Measurements from ENCODE around the gene VWC2.

VWC2 gene

DNA sequence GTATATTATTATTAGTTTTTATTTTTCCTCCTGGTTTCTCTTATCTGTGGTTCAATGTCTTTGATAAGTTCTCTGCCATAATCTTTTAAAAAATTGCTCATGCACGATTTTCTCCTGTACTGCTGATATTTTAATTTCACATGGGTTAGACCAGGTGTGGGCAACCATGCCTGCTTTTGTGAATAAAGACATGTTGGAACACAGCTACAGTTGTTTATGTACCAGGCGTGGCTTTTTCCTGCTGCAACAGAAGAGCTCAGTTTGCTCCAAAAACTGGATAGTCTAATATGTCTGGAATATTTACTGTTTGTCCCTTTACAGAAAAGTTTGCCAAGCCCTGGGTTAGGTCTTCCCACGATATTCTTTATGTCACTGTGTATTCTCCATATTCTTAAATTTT lies 105.2 kb downstream of the VWC2 start:
- H3K4me1 ChIP-seq (ENCODE audit: insufficient read depth, low read length, poor library complexity, severe bottlenecking): no peaks in the 10 kb centered on the region
- no peak overlapping the region for H3K4me2 ChIP-seq (ENCODE audit: low read depth, low read length, poor library complexity, severe bottlenecking)
- no peak overlapping the region for H2AFZ ChIP-seq (ENCODE audit: low read length)

DNA sequence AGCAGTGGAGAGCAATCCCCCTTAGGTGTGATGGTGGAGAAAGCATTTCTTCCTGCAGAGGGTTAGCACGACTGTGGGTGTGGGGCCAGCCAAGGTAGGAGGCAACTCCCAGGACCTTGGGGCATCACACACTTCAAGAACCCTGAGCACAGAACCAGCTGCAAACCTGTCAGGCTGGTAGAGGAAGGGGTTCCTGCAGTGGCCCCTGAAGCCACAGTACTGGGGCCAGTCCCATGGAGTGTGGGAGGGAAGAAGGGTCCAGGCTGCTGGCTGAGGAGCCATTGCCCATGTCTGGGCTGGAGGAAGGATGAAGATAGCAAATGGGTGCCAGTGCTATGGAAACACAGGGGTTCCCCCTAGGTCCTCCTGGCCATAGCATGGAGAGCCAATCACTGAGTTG lies 110.5 kb downstream of the VWC2 start:
- H3K4me1 ChIP-seq (ENCODE audit: insufficient read depth, low read length, poor library complexity, severe bottlenecking): no peaks in the 10 kb centered on the region
- no peak overlapping the region for H2AFZ ChIP-seq (ENCODE audit: low read length)
- no peak for TF ChIP-seq EZH2phosphoT487 (IDR thresholded peaks at IDR 0.05; ENCODE audit: borderline replicate concordance)
- TF ChIP-seq, protein P1, sequence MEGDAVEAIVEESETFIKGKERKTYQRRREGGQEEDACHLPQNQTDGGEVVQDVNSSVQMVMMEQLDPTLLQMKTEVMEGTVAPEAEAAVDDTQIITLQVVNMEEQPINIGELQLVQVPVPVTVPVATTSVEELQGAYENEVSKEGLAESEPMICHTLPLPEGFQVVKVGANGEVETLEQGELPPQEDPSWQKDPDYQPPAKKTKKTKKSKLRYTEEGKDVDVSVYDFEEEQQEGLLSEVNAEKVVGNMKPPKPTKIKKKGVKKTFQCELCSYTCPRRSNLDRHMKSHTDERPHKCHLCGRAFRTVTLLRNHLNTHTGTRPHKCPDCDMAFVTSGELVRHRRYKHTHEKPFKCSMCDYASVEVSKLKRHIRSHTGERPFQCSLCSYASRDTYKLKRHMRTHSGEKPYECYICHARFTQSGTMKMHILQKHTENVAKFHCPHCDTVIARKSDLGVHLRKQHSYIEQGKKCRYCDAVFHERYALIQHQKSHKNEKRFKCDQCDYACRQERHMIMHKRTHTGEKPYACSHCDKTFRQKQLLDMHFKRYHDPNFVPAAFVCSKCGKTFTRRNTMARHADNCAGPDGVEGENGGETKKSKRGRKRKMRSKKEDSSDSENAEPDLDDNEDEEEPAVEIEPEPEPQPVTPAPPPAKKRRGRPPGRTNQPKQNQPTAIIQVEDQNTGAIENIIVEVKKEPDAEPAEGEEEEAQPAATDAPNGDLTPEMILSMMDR (conservative IDR thresholded peaks at IDR 0.05; ENCODE audit: low read length): no peak
- no peaks in the 10 kb centered on the region for H3F3A ChIP-seq (ENCODE audit: low read depth)
- H3K9me2 ChIP-seq (replicated peaks; ENCODE audit: low read depth, low read length): no peaks in the 10 kb centered on the region
- H3K9ac ChIP-seq (ENCODE audit: low read depth, low read length, poor library complexity, severe bottlenecking): no peak overlapping the region
- H3K79me2 ChIP-seq (ENCODE audit: insufficient read depth, low read length): no peaks in the 10 kb centered on the region
- H4K20me1 ChIP-seq (ENCODE audit: insufficient read depth, low read length, poor library complexity, severe bottlenecking): no peaks in the 10 kb centered on the region
- no peak overlapping the region for H3K4me3 ChIP-seq (ENCODE audit: low read length, poor library complexity, severe bottlenecking)
- H3K27me3 ChIP-seq (ENCODE audit: insufficient read depth, low read length, poor library complexity, severe bottlenecking): no peaks in the 10 kb centered on the region
- no peaks in the 10 kb centered on the region for H3K36me3 ChIP-seq (ENCODE audit: insufficient read depth, low read length)
- no peak overlapping the region for H3K4me2 ChIP-seq (ENCODE audit: low read depth, low read length, poor library complexity, severe bottlenecking)
- H3K9me3 ChIP-seq (ENCODE audit: insufficient read depth, low read depth, low read length): no peaks in the 10 kb centered on the region

More for the DNA sequence above, 105.2 kb downstream of the VWC2 start:
- Histone ChIP-seq H3K4me3 (ENCODE audit: low read length, poor library complexity, severe bottlenecking) (no peak overlapping the region), H3K79me2 (ENCODE audit: insufficient read depth, low read length) (no peaks in the 10 kb centered on the region), H3F3A (ENCODE audit: low read depth) (no peaks in the 10 kb centered on the region), H3K36me3 (ENCODE audit: insufficient read depth, low read length) (no peaks in the 10 kb centered on the region), H3K27me3 (ENCODE audit: insufficient read depth, low read length, poor library complexity, severe bottlenecking) (no peaks in the 10 kb centered on the region), H3K9me3 (ENCODE audit: insufficient read depth, low read depth, low read length) (no peaks in the 10 kb centered on the region), H3K9me2 (replicated peaks; ENCODE audit: low read depth, low read length) (no peaks in the 10 kb centered on the region), H3K9ac (ENCODE audit: low read depth, low read length, poor library complexity, severe bottlenecking) (no peak overlapping the region), H4K20me1 (ENCODE audit: insufficient read depth, low read length, poor library complexity, severe bottlenecking) (no peaks in the 10 kb centered on the region)
- TF ChIP-seq, protein P1 (conservative IDR thresholded peaks at IDR 0.05; ENCODE audit: low read length): no peak
- no peak for TF ChIP-seq EZH2phosphoT487 (IDR thresholded peaks at IDR 0.05; ENCODE audit: borderline replicate concordance)

DNA sequence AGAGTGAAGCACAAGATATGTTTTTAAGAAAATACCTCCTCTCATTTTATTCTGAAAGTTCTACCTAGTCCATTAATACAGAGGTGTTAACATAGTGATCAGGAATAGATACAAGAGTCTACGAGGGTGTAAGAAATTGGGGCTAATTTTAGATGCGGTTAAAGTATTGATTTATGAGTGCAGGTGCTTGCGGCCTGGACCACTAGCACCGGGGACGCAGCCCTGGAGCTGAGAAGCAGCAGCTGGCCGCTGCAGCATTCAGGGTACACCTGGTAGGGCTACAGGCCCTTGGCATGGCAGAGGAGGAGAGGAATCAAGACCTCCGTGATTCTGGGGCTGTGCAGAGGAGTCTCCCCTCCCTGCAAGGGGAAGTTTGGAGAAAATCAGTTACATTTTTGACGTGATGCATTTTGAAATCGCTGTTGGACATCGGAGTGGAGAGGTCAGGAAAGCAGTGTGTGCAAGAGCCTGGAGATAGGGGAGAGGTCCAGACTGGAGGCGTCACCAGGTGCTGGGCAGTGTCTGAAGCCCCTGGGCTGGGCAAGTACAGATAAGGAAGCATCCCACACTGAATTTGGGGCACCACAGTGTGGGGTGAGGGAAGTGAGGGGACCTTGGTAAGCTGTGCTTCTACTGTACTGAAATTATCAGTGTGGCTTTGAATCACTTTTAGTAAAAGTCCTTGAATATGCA lies 112.3 kb downstream of the VWC2 start:
- no peak for TF ChIP-seq EZH2phosphoT487 (IDR thresholded peaks at IDR 0.05; ENCODE audit: borderline replicate concordance)
- TF ChIP-seq, protein P1 (conservative IDR thresholded peaks at IDR 0.05; ENCODE audit: low read length): no peak
- Histone ChIP-seq H3K79me2 (ENCODE audit: insufficient read depth, low read length) (no peaks in the 10 kb centered on the region), H3K4me2 (ENCODE audit: low read depth, low read length, poor library complexity, severe bottlenecking) (no peak overlapping the region), H3K9me3 (ENCODE audit: insufficient read depth, low read depth, low read length) (no peaks in the 10 kb centered on the region), H4K20me1 (ENCODE audit: insufficient read depth, low read length, poor library complexity, severe bottlenecking) (no peaks in the 10 kb centered on the region), H3K36me3 (ENCODE audit: insufficient read depth, low read length) (no peaks in the 10 kb centered on the region), H3K27me3 (ENCODE audit: insufficient read depth, low read length, poor library complexity, severe bottlenecking) (no peaks in the 10 kb centered on the region), H3K4me3 (ENCODE audit: low read length, poor library complexity, severe bottlenecking) (no peak overlapping the region), H3F3A (ENCODE audit: low read depth) (no peaks in the 10 kb centered on the region), H2AFZ (ENCODE audit: low read length) (no peak overlapping the region), H3K4me1 (ENCODE audit: insufficient read depth, low read length, poor library complexity, severe bottlenecking) (no peaks in the 10 kb centered on the region), H3K9ac (ENCODE audit: low read depth, low read length, poor library complexity, severe bottlenecking) (no peak overlapping the region), H3K9me2 (replicated peaks; ENCODE audit: low read depth, low read length) (no peaks in the 10 kb centered on the region)
